Muscle of leg (tissue), 16 donors: Measurements from ENCODE around the gene CSTB. TPM values are rescaled to one million over a fixed set of nuclear protein-coding genes. Genes with fewer than 3 reads are reported as not detected.
"Not testable (repeated sequence)": the region's sequence is repeated elsewhere in the genome, so short reads cannot be mapped to it uniquely, and the experiment has no call there.

Source experiments
- DNase-seq: peaks from one replicate; pipeline ENCODE4 v3.0.0; 2013
- H3K27ac ChIP-seq: one replicate; pipeline ENCODE4 v1.5.1; 2013; ENCODE audit warnings: mild to moderate bottlenecking, low read length, control low read depth
- H3K27me3 ChIP-seq: one replicate; pipeline ENCODE4 v1.6.1; 2013; ENCODE audit warnings: low read length; ENCODE audit not compliant: control insufficient read depth, insufficient read depth
- H3K36me3 ChIP-seq: one replicate; pipeline ENCODE4 v1.6.1; 2013; ENCODE audit warnings: low read length; ENCODE audit not compliant: control insufficient read depth, insufficient read depth
- H3K4me1 ChIP-seq: one replicate; pipeline ENCODE4 v1.6.1; 2013; ENCODE audit warnings: low read length; ENCODE audit not compliant: control insufficient read depth, insufficient read depth
- H3K4me3 ChIP-seq: one replicate; pipeline ENCODE4 v1.5.1; 2013; ENCODE audit warnings: low read length, control low read depth
- H3K9me3 ChIP-seq: replicated peaks from 2 replicates; pipeline ENCODE4 v1.6.1; 2013; ENCODE audit warnings: low read depth, low read length; ENCODE audit not compliant: control insufficient read depth
- WGBS: methylation state at CpG from one replicate; pipeline ENCODE4 v1.1.5; 2013; ENCODE audit warnings: missing lambda C conversion rate; ENCODE audit not compliant: insufficient coverage; 5-methylcytosine and 5-hydroxymethylcytosine counted together
- long read RNA-seq, 11 donors: transcript quantifications; one replicate each; lab custom pipeline, GENCODE V29; 2026
- polyA plus RNA-seq, 8 donors: library from polyadenylated mRNA; unstranded; fragments of 120-200 nt; gene quantifications; one replicate each; pipeline versions ENCODE4 v1.2.1 to v1.2.3, GENCODE V29; 2013; ENCODE audit warnings: inconsistent platforms in 1 of 8, low replicate concordance in 1 of 8; ENCODE audit not compliant: insufficient read length in 8 of 8, insufficient read depth in 1 of 8
- total RNA-seq: library from RNA; stranded (reverse); fragments of 120-200 nt; gene quantifications from one replicate; pipeline ENCODE4 v1.2.4, GENCODE V29; 2013

The CSTB gene
- total RNA-seq (5.6 TPM), polyA plus RNA-seq (10 to 100 TPM; 13.8 to 26.0 (median 23.0) TPM)
- long read RNA-seq, donor 1, transcript CSTB-201 (3 exons, 2,164 nt) = major isoform, 16 of 19 reads
- long read RNA-seq, donor 1, partial matches to known transcripts = 0 of 19 reads
- long read RNA-seq, donor 1, other reads (novel, unspliced or antisense) = 0 of 19 reads
- long read RNA-seq, donor 2, transcript CSTB-201 (3 exons, 2,164 nt) = major isoform, 9 of 9 reads
- long read RNA-seq, donor 2, partial matches to known transcripts = 0 of 9 reads
- long read RNA-seq, donor 2, other reads (novel, unspliced or antisense) = 0 of 9 reads
- long read RNA-seq, donor 3, transcript CSTB-201 (3 exons, 2,164 nt) = major isoform, 23 of 33 reads
- long read RNA-seq, donor 3, transcript CSTB-202 (1 exons, 3,744 nt) = minor isoform, 9 of 33 reads
- long read RNA-seq, donor 3, partial matches to known transcripts = 0 of 33 reads
- long read RNA-seq, donor 3, other reads (novel, unspliced or antisense) = 0 of 33 reads
- long read RNA-seq, donor 4, transcript CSTB-201 (3 exons, 2,164 nt) = major isoform, 39 of 53 reads
- long read RNA-seq, donor 4, transcript CSTB-202 (1 exons, 3,744 nt) = minor isoform, 6 of 53 reads
- long read RNA-seq, donor 4, partial matches to known transcripts = 8 of 53 reads
- long read RNA-seq, donor 4, other reads (novel, unspliced or antisense) = 0 of 53 reads
- long read RNA-seq, donor 5, transcript CSTB-201 (3 exons, 2,164 nt) = major isoform, 119 of 138 reads
- long read RNA-seq, donor 5, transcript CSTB-202 (1 exons, 3,744 nt) = minor isoform, 10 of 138 reads
- long read RNA-seq, donor 5, partial matches to known transcripts = 8 of 138 reads
- long read RNA-seq, donor 5, other reads (novel, unspliced or antisense) = 0 of 138 reads
- long read RNA-seq, donor 6, transcript CSTB-201 (3 exons, 2,164 nt) = major isoform, 54 of 68 reads
- long read RNA-seq, donor 6, transcript CSTB-202 (1 exons, 3,744 nt) = minor isoform, 7 of 68 reads
- long read RNA-seq, donor 6, partial matches to known transcripts = 6 of 68 reads
- long read RNA-seq, donor 6, other reads (novel, unspliced or antisense) = 0 of 68 reads
- long read RNA-seq, donor 7, transcript CSTB-202 (1 exons, 3,744 nt) = minor isoform, 10 of 82 reads
- long read RNA-seq, donor 7, transcript CSTB-201 (3 exons, 2,164 nt) = major isoform, 66 of 82 reads
- long read RNA-seq, donor 7, partial matches to known transcripts = 6 of 82 reads
- long read RNA-seq, donor 7, other reads (novel, unspliced or antisense) = 0 of 82 reads
- long read RNA-seq, donor 8, transcript CSTB-201 (3 exons, 2,164 nt) = major isoform, 50 of 74 reads
- long read RNA-seq, donor 8, transcript CSTB-202 (1 exons, 3,744 nt) = minor isoform, 15 of 74 reads
- long read RNA-seq, donor 8, partial matches to known transcripts = 8 of 74 reads
- long read RNA-seq, donor 8, other reads (novel, unspliced or antisense) = 0 of 74 reads
- long read RNA-seq, donor 9, transcript CSTB-202 (1 exons, 3,744 nt) = minor isoform, 5 of 44 reads
- long read RNA-seq, donor 9, transcript CSTB-201 (3 exons, 2,164 nt) = major isoform, 31 of 44 reads
- long read RNA-seq, donor 9, partial matches to known transcripts = 6 of 44 reads
- long read RNA-seq, donor 9, other reads (novel, unspliced or antisense) = 0 of 44 reads
- long read RNA-seq, donor 10, transcript CSTB-202 (1 exons, 3,744 nt) = minor isoform, 18 of 108 reads
- long read RNA-seq, donor 10, transcript CSTB-201 (3 exons, 2,164 nt) = major isoform, 80 of 108 reads
- long read RNA-seq, donor 10, partial matches to known transcripts = 8 of 108 reads
- long read RNA-seq, donor 10, other reads (novel, unspliced or antisense) = 0 of 108 reads
- long read RNA-seq, donor 11, transcript CSTB-202 (1 exons, 3,744 nt) = minor isoform, 9 of 81 reads
- long read RNA-seq, donor 11, transcript CSTB-201 (3 exons, 2,164 nt) = major isoform, 70 of 81 reads
- long read RNA-seq, donor 11, partial matches to known transcripts = 0 of 81 reads
- long read RNA-seq, donor 11, other reads (novel, unspliced or antisense) = 0 of 81 reads

GRCh38 chr21:43775795-43776430 is at the start of gene CSTB:
TSS of gene CSTB (minus strand) at chr21:43776308. CDS start at chr21:43776269, 39 bp downstream.
- peak within 1 kb of the TSS; percentile 74 for H3K4me3 ChIP-seq
- H3K27ac ChIP-seq = peak within 1 kb of the TSS; percentile 35
- WGBS = under 1% methylated on average over 69 of the region's 71 CpGs
- H3K9me3 ChIP-seq = no peaks in the 10 kb centered on the region
- peak; percentile 86 for DNase-seq
- peaks cover 3% of the 10 kb centered on the region for H3K27me3 ChIP-seq
- H3K4me1 ChIP-seq = peaks cover 4% of the 10 kb centered on the region
- H3K36me3 ChIP-seq = peaks cover 18% of the 10 kb centered on the region

- Histone ChIP-seq H3K4me1 (peaks cover 19% of the 10 kb centered on the region), H3K27me3 (peaks cover 11% of the 10 kb centered on the region), H3K36me3 (no peaks in the 10 kb centered on the region), H3K27ac (no peak overlapping the region), H3K4me3 (no peak overlapping the region), H3K9me3 (no peaks in the 10 kb centered on the region)
- DNase-seq = no peak
- WGBS = 78% methylated on average over 22 of the region's 24 CpGs
Measured at GRCh38 chr21:43825242-43825935, 49.3 kb upstream of the CSTB start.

GRCh38 chr21:43824333-43825241 is 48.5 kb upstream of the CSTB start:
- Histone ChIP-seq H3K4me1 (peaks cover 19% of the 10 kb centered on the region), H3K27me3 (peaks cover 11% of the 10 kb centered on the region), H3K36me3 (no peaks in the 10 kb centered on the region), H3K4me3 (no peak overlapping the region), H3K27ac (no peak overlapping the region), H3K9me3 (no peaks in the 10 kb centered on the region)
- DNase-seq = no peak
- WGBS = 75% methylated on average over 7 of the region's 17 CpGs

- H3K27me3 ChIP-seq = peaks cover 13% of the 10 kb centered on the region
- H3K27ac ChIP-seq, H3K4me3 ChIP-seq, H3K9me3 ChIP-seq, DNase-seq, H3K36me3 ChIP-seq: not testable (repeated sequence)
- no CpG with 5 or more reads among the region's 5 CpGs for WGBS
- peaks cover 19% of the 10 kb centered on the region for H3K4me1 ChIP-seq
Measured at GRCh38 chr21:43822741-43823140, 46.6 kb upstream of the CSTB start.

- WGBS = 89% methylated on average over 6 of the region's 25 CpGs
- Histone ChIP-seq H3K4me1 (peaks cover 16% of the 10 kb centered on the region), H3K27me3 (peaks cover 13% of the 10 kb centered on the region)
- not testable (repeated sequence) for H3K4me3 ChIP-seq, H3K27ac ChIP-seq, H3K36me3 ChIP-seq, H3K9me3 ChIP-seq, DNase-seq
Measured at GRCh38 chr21:43822166-43822565, 46.1 kb upstream of the CSTB start.

GRCh38 chr21:43820466-43820865 is 44.4 kb upstream of the CSTB start:
- no peak overlapping the region for H3K4me3 ChIP-seq
- H3K4me1 ChIP-seq = peaks cover under 1% of the 10 kb centered on the region
- H3K36me3 ChIP-seq = no peaks in the 10 kb centered on the region
- peaks cover 3% of the 10 kb centered on the region for H3K27me3 ChIP-seq
- WGBS = 85% methylated on average over 11 of the region's 11 CpGs
- H3K9me3 ChIP-seq = peaks cover 8% of the 10 kb centered on the region
- H3K27ac ChIP-seq = no peak overlapping the region
- no peak for DNase-seq

GRCh38 chr21:43819511-43820405 is 43.6 kb upstream of the CSTB start:
- WGBS = 92% methylated on average over 21 of the region's 25 CpGs
- no peaks in the 10 kb centered on the region for H3K36me3 ChIP-seq
- no peak overlapping the region for H3K27ac ChIP-seq
- H3K27me3 ChIP-seq = peaks cover 2% of the 10 kb centered on the region
- no peak for DNase-seq
- H3K4me3 ChIP-seq = no peak overlapping the region
- H3K9me3 ChIP-seq = peaks cover 8% of the 10 kb centered on the region
- H3K4me1 ChIP-seq = peaks cover 2% of the 10 kb centered on the region
